HG03460 (cell line): ENCODE results near the gene LITAF.
"Not testable (repeated sequence)": the region's sequence is repeated elsewhere in the genome, so short reads cannot be mapped to it uniquely, and the experiment has no call there.

Source experiments
- ATAC-seq: cut with Tn5 transposase; IDR thresholded peaks from one replicate; pipeline ENCODE4 v1.9.1; 2021; ENCODE audit not compliant: unreplicated experiment

The LITAF gene

DNA sequence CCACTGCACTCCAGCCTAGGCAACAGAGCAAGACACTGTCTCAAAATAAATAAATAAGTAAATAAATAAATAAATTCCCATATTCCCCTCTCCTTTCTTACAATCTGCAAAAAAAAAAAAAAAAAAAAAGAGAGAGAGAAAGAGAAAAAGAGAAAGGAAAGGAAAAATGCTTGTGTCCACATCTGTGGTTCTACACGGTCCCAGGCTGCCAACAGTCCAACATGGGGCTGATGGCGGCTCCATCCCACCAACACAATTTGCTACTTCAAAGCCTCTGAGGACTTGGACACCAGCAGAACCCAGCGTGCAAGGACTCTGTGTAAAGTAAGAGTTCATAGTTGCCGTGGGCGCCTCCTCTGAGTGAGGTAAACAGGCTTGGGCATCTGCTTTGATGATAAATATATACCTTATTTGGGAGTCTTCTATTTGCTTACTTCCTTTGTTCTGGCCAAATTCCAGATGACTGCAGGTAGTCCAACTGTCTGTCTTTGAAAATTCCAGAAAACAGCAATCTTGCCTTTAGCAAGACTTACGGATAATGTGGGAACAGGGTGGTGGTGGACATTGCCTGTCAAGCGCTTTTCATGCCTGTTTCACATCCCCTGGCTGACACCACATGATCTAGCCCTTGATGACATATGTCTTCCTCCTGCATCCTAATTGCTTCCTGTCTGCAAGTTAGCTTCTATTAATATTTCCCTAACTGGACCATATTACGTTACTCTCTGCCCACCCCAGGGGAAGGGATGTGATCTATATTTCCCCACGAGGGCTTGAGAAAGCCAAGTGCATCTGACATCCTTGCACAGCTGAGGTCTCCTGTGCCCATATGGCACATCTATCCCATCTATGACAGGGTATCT lies 10.1 kb downstream of the LITAF start:
- peak; percentile 52 for ATAC-seq

DNA sequence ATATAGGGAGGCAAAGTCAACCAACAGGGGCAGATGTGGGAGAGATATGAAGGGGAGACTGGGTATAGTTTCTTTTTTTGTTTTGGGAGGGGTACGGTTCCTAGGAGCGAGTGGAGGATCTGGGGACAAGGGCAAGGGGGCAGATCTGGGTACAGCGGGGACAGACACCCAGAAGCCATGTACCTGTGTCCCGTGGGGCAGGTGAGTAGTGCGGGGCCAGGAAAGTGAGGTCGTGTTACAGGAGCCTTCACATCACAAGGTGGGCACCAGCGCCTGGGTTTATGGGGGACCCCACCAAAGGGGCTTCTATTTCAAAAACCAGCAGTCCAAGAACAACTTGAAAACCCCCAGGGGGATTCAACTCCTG lies 11.5 kb downstream of the LITAF start:
- no peak for ATAC-seq

- ATAC-seq, result no peak
Observed at GRCh38 chr16:11572301-11572995, 14.3 kb downstream of the LITAF start.

GRCh38 chr16:11571549-11571948 lies 15.2 kb downstream of the LITAF start:
- ATAC-seq, result no peak

DNA sequence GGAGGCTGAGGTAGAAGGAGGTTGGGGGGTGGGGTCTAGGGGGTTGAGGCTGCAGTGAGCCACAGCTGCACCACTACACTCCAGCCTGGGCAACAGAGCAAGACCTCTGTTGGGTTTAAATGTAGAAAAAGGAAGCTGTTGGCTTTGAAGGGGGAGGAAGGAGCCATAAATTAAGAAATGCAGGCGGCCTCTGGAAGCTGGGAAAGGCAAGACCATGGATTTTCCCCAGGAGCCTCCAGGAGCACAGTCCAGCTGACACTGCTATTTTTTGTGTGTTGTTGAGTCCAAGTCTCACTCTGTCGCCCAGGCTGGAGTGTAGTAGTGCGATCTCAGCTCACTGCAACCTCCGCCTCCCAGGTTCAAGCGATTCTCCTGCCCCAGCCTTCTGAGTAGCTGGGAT lies 15.9 kb downstream of the LITAF start:
- ATAC-seq, result no peak

GRCh38 chr16:11570258-11570657 lies 16.5 kb downstream of the LITAF start:
- ATAC-seq, result no peak

DNA sequence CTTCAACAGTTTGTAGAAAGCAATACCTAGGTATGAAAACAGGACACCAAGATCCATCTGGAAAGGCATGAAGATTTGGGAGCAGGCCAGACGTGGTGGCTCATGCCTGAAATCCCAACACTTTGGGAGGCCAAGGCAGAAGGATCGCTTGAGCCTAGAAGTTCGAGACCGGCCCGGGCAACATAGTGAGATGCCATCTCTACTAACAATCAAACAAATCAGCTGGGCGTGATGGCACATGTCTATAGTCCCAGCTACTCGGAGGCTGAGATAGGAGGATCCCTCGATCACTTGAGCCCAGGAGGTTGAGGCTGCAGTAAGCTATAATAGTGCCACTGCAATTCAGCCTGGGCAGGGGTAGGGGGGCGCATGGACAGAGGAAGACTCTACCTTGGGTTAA lies 20.3 kb downstream of the LITAF start:
- no peak for ATAC-seq

- ATAC-seq, result no peak
Observed at GRCh38 chr16:11565665-11566064, 21.1 kb downstream of the LITAF start.

DNA sequence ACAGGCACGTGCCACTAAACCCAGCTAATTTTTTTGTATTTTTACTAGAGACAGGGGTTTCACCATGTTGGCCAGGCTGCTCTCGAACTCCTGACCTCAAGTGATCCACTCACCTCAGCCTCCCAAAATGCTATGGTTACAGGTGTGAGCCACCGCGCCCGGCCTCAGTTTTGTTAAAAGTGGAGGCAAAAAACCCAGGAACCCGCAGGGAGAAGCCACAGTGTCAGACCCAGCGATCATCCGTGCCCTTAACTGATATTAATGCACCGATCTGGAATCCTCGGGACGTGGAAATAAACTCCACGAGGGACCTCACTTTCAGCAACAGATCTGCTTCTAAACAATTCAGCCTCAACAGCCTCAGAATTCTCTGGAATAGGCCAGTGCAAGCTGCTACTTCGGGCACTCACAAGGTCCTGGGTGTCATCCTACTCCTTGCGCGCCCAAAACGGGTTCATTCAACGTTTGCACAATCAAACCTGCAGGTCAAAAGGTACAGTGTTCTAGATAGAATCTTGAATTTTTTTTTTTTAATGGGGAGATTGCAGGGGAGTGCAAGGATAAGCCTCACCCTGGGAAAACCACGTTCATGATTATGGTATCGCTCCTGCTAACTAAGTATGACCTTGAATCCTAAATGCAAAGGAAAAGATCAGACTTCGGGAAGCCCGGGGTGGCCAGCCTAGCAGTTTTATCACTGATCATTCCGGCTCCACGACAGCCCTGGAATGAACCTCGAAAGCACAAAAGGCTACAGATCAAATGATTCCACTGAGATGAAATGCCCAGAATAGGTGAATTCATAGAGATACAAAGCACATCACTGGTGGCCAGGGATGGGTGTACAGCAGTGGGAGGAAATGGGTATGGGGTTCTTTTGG lies 22.4 kb downstream of the LITAF start:
- ATAC-seq, result no peak

DNA sequence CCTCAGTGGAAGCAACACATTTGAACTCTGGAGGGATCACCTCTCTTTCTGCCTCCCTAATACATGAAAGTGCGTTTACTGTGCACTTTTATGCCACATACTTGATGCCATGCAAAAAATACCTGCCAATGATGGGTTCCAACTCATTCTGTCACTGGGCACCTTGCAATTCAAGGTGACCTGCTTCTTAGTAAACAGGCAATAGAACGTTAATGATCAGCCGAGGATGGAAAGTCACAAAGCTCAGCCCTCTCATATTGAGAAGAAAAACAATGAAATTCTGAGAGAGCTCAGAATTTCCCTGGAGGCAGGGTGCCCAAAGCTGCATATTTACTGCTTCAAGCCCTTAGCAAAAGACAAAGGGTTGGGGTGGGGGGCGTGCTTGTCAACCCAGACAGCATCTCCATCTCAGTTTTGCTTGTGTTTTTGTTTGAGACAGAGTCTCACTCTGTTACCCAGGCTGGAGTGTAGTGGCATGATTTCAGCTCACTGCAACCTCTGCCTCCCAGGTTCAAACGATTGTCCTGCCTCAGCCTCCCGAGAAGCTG lies 23.2 kb downstream of the LITAF start:
- no peak for ATAC-seq

GRCh38 chr16:11562941-11563340 lies 23.8 kb downstream of the LITAF start:
- ATAC-seq, result no peak

- no peak for ATAC-seq
Observed at GRCh38 chr16:11562411-11562810, 24.3 kb downstream of the LITAF start.

DNA sequence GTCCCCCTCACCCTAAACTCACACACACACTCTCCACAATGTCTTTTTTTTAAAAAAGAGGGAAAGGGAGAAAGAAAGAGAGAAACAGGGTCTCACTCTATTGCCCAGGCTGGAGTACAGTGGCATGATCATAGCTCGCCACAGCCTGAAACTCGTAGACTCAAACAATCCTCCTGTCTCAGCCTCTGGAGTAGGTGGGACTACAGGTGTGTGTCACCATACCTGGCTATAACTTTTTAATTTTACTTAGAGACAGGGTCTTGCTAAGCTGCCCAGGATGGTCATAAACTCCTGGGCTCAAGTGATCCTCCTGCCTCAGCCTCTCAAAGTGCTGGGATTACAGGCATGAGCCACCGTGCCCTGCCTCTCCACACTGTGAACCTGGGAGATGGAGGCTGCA lies 24.9 kb downstream of the LITAF start:
- no peak for ATAC-seq

DNA sequence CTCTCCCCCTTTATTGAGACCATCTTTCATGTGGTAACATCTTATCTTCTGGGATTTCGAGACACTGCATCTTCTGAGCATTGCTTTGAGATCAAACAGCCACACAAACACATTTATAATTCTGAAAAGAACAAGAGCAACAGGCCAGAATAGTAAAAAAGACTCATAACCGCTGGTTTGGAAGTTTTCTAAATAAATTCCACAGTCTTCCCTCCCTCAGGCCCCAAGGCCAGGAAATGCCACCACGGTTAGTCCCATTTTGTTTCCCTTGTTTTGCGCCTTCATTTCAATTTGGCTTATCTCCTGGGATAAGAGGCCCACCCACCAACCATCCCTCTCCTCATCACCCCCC lies 25.3 kb downstream of the LITAF start:
- no peak for ATAC-seq

DNA sequence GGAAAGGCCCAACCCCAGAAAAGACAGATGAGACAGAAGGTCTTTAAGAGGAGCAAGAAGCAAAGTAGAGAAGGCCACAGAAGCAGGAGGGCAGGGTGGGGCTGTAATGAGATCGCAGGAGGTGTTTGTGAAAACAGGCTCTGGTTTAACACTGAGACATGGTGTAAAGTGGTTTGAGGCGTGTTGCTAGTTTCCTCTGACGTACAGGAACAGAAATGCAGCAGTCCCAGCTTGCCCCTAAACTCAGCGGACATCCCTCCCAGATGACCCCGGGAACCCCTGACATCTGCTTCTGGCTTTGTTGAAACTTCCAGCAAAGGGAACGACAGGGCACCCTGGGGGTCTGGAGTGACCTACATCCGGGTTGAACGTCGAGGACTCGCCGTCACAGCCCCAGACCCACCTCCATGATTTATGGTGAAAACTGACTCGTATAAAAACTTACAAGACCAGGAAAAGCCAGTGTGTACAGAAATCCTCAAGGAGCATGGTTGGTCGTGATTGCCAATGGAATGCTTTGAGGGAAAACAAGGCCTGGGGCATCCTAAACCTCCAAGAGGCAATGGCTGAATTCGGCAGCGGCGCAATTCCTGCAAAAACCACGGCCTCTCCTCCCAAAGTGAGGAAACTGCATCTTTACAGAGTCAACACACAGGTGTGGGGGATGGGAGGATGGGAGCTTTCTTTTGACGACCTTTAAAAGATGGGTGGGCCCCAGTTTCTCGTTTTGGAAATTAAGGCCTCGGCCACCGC lies 25.8 kb downstream of the LITAF start:
- no peak for ATAC-seq

DNA sequence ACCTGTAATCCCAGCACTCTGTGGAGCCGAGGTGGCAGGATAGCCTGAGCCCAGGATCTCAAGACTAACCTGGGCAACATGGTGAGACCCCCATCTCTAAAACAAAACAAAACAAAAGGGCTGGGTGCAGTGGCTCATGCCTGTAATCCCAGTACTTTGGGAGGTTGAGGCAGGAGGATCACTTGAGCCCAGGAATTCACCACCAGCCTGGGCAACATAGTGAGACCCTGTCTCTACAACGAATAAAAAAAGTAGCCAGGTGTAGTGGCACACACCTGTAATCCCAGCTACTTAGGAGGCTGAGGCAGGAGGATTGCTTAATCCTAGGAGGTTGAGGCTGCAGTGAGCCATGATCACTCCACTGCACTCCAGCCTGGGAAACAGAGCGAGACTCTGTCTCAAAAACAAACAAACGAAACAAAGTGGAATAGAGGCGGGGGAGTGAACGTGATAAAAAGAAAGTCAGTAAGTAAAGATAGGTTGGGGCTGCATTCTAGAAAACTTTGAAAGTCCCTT lies 28.4 kb downstream of the LITAF start:
- not testable (repeated sequence) for ATAC-seq

GRCh38 chr16:11557801-11558200 lies 28.9 kb downstream of the LITAF start:
- no peak for ATAC-seq

GRCh38 chr16:11556945-11557720 lies 29.6 kb downstream of the LITAF start:
- no peak for ATAC-seq

- ATAC-seq, result no peak
Observed at GRCh38 chr16:11556214-11556819, 30.4 kb downstream of the LITAF start.
